ENCODE data around the gene NANS. TPM values are rescaled to one million over a fixed set of nuclear protein-coding genes. Genes with fewer than 3 reads are reported as not detected.

Gene NANS
- polyA plus RNA-seq, 1 donor from 2014 or later, result 26.9 TPM

Other genes with a start within 250 kb of the NANS start
- not detected for gene FOXE1, start 203.5 kb upstream of the NANS start, polyA plus RNA-seq
- gene TRMO, start 134.2 kb upstream of the NANS start, polyA plus RNA-seq, result 14.0 TPM
- gene HEMGN, start 118.6 kb upstream of the NANS start, polyA plus RNA-seq, result 0.44 TPM
- 87.0 TPM for gene ANP32B, start 73.4 kb upstream of the NANS start, polyA plus RNA-seq
- gene TRIM14, start 62.5 kb downstream of the NANS start, polyA plus RNA-seq, result 43.0 TPM
- 4.2 TPM for gene CORO2A, start 135.9 kb downstream of the NANS start, polyA plus RNA-seq
- gene TBC1D2, start 198.9 kb downstream of the NANS start, polyA plus RNA-seq, result 5.3 TPM